OCI-LY1 (cell line): ENCODE measurements around the gene ARMC7.

Source experiments
- EZH2 ChIP-seq: fragments of 200-600 bp; sonication (generic), shearing (Covaris generic); IDR thresholded peaks from 2 replicates; pipeline ENCODE4 v1.8.0; 2017; ENCODE audit warnings: borderline replicate concordance, mixed run types, mild to moderate bottlenecking, antibody characterized with exemption, low read length, moderate library complexity, mixed read lengths
- TF ChIP-seq, protein P1 (sequence below): fragments of 200-600 bp; sonication (generic), shearing (Covaris generic); IDR thresholded peaks from 2 replicates; pipeline ENCODE4 v1.5.1; 2017; ENCODE audit warnings: mild to moderate bottlenecking, antibody characterized with exemption, low read length, moderate library complexity, mixed read lengths

DNA sequence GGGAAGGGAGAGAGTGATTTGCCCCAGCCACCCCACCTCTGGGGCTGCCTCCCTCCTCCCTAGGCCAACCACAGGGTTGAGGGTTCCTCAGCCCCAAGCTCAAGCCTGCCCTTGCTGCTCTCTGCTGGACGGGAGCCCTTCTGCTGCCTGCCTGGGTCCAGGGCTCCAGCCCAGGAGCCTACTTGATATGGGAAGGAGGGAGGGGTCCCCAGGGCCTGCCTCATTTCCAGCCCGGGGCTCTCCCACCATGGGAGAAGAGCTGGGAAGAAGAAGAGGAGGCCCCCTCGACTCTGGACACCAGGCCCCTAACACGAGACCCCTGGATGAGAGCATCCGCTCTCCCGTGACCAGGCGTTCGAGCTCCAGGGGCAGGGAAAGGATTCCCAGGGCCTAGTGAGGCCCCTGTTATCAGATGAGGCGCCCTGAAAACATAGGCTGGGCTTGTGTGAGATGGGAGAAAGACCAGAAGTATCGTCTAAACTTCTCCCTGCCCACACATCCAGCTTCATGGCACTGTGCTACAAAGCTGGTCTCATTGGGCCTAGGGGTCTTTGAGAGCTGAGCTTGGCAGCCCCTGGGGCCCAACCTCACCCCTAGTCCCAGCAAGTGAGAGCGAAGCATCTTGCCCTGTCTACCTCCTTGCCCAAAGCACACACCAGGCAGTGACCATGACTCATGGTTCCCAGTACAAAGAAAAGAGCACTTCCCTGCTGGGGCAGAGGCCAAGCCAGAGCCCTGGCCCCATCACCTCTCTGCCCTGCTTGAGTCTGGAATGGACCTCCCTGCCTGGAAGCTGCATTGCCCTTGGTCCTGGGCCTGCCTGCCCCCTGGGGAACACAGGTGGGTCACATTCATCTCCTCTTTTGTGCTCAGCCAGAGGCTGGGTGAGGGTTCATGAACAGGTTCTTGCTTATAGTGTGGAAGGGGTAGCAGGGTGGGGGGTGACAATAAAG, 21.0 kb upstream of the ARMC7 start:
- TF ChIP-seq, protein P1, sequence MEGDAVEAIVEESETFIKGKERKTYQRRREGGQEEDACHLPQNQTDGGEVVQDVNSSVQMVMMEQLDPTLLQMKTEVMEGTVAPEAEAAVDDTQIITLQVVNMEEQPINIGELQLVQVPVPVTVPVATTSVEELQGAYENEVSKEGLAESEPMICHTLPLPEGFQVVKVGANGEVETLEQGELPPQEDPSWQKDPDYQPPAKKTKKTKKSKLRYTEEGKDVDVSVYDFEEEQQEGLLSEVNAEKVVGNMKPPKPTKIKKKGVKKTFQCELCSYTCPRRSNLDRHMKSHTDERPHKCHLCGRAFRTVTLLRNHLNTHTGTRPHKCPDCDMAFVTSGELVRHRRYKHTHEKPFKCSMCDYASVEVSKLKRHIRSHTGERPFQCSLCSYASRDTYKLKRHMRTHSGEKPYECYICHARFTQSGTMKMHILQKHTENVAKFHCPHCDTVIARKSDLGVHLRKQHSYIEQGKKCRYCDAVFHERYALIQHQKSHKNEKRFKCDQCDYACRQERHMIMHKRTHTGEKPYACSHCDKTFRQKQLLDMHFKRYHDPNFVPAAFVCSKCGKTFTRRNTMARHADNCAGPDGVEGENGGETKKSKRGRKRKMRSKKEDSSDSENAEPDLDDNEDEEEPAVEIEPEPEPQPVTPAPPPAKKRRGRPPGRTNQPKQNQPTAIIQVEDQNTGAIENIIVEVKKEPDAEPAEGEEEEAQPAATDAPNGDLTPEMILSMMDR: no peak
- TF ChIP-seq EZH2: no peak
